Upper lobe of left lung (tissue), 4 donors: Measurements from ENCODE around the gene IFNK.

Experiments used
- POLR2AphosphoS5 ChIP-seq, 2 donors: sonication (generic); formaldehyde crosslinking; IDR thresholded peaks; one replicate each; pipeline ENCODE4 v1.5.1; 2017; ENCODE audit warnings: antibody characterized with exemption in 2 of 2
- TF ChIP-seq, protein P1 (sequence below), 6 experiments: fragments of 450-650 bp in 4 of 6; fragments of 200-600 bp in 2 of 6; sonication (generic) in 2 of 6; IDR thresholded peaks; one replicate each; pipeline ENCODE4 v1.5.1; 2016 to 2019; ENCODE audit warnings: antibody characterized with exemption in 6 of 6

DNA sequence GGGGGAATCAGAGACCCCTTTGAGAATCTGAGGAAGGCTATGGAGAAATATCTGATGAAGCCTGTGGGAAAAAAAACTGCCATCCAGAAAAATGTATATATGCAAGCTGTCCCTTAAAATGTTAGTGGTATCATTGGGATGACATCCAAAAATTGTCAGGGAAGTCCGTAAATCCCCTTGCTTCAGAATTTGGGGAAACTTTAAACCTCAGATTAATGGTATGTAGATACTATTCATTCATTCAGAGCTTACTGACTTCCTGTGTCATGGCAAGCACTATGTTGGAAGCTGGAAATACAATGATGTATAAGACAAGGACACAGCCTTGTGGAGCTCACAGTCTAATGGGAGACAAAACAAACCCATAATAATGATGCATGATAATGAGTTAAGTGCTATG is 16.4 kb downstream of the IFNK start:
- no peak for TF ChIP-seq POLR2AphosphoS5 (IDR thresholded peaks at IDR 0.05)
- TF ChIP-seq, protein P1, sequence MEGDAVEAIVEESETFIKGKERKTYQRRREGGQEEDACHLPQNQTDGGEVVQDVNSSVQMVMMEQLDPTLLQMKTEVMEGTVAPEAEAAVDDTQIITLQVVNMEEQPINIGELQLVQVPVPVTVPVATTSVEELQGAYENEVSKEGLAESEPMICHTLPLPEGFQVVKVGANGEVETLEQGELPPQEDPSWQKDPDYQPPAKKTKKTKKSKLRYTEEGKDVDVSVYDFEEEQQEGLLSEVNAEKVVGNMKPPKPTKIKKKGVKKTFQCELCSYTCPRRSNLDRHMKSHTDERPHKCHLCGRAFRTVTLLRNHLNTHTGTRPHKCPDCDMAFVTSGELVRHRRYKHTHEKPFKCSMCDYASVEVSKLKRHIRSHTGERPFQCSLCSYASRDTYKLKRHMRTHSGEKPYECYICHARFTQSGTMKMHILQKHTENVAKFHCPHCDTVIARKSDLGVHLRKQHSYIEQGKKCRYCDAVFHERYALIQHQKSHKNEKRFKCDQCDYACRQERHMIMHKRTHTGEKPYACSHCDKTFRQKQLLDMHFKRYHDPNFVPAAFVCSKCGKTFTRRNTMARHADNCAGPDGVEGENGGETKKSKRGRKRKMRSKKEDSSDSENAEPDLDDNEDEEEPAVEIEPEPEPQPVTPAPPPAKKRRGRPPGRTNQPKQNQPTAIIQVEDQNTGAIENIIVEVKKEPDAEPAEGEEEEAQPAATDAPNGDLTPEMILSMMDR (IDR thresholded peaks at IDR 0.05) = no peak
